HG03469 (cell line): Measurements from ENCODE around the gene NUDT3.

Source experiments
- ATAC-seq: cut with Tn5 transposase; IDR thresholded peaks from one replicate; pipeline ENCODE4 v1.9.1; 2021; ENCODE audit warnings: mild to moderate bottlenecking, moderate library complexity, moderate number of reproducible peaks; ENCODE audit not compliant: unreplicated experiment

NUDT3 gene

GRCh38 chr6:34230653-34231371 lies 161.7 kb downstream of the NUDT3 start:
- ATAC-seq, result no peak

GRCh38 chr6:34229877-34230276 lies 162.6 kb downstream of the NUDT3 start:
- no peak for ATAC-seq
